IMR-90 (cell line): Measurements from ENCODE around the gene PLXNA1. TPM values are rescaled to one million over a fixed set of nuclear protein-coding genes. Genes with fewer than 3 reads are reported as not detected.

Experiments used
- ATAC-seq: fragments of 200-7000 bp; cut with Tn5 transposase; 2 replicates; pipeline ENCODE4 v1.9.1; 2020; ENCODE audit warnings: low read depth, mild to moderate bottlenecking, moderate library complexity
- BruUV-seq: library from RNA; stranded (reverse); fragments of 400-500 nt; replicated peaks from 2 replicates; lab custom pipeline; 2021; lab: Mats Ljungman, UMichigan
- CTCF ChIA-PET: fragments of 300-600 bp; formaldehyde crosslinking; extraction: SDS; loops from one replicate; lab custom pipeline; 2021; ENCODE audit warnings: antibody characterized with exemption; lab: Yijun Ruan, JAX
- POLR2A ChIA-PET: fragments of 300-600 bp; sonication (Branson Sonifier 250); formaldehyde crosslinking; loops from one replicate; lab custom pipeline; 2022; ENCODE audit warnings: antibody characterized with exemption; ENCODE audit not compliant: unreplicated experiment; lab: Charles Lee
- DNase-seq: peaks from one replicate; pipeline ENCODE4 v3.0.0; 2013
- H2AFZ ChIP-seq: replicated peaks from 2 replicates; pipeline ENCODE3; 2013; ENCODE audit warnings: low read length, mild to moderate bottlenecking; ENCODE audit not compliant: poor library complexity
- H2AK5ac ChIP-seq: 2 replicates; pipeline ENCODE4 v1.6.1; 2013; ENCODE audit warnings: low read depth, low read length, inconsistent platforms
- H2AK9ac ChIP-seq: replicated peaks from 2 replicates; pipeline ENCODE3; 2013; ENCODE audit warnings: mild to moderate bottlenecking, low read depth, low read length, moderate library complexity; ENCODE audit not compliant: poor library complexity
- H2BK120ac ChIP-seq: 2 replicates; pipeline ENCODE4 v1.6.1; 2013; ENCODE audit warnings: low read depth, low read length, inconsistent platforms
- H2BK15ac ChIP-seq: 3 replicates; pipeline ENCODE4 v1.6.1; 2013; ENCODE audit warnings: low read depth, low read length, inconsistent platforms
- H2BK20ac ChIP-seq: 2 replicates; pipeline ENCODE4 v1.6.1; 2013; ENCODE audit warnings: low read depth, mild to moderate bottlenecking, inconsistent platforms, low read length, moderate library complexity
- H2BK5ac ChIP-seq: 2 replicates; pipeline ENCODE4 v1.6.1; 2013; ENCODE audit warnings: mild to moderate bottlenecking, low read depth, low read length, inconsistent platforms; ENCODE audit not compliant: poor library complexity, severe bottlenecking
- H3K14ac ChIP-seq: replicated peaks from 2 replicates; pipeline ENCODE4 v1.6.1; 2013; ENCODE audit warnings: low read depth, low read length, inconsistent platforms
- H3K18ac ChIP-seq: 2 replicates; pipeline ENCODE4 v1.6.1; 2013; ENCODE audit warnings: low read depth, low read length, control low read depth
- H3K23ac ChIP-seq: 2 replicates; pipeline ENCODE4 v1.6.1; 2013; ENCODE audit warnings: low read depth, low read length, inconsistent platforms
- H3K27ac ChIP-seq: 2 replicates; pipeline ENCODE4 v1.5.1; 2013; ENCODE audit warnings: mild to moderate bottlenecking, control low read depth, low read length; ENCODE audit not compliant: insufficient read depth
- H3K27me3 ChIP-seq: 2 replicates; pipeline ENCODE4 v1.6.1; 2013; ENCODE audit warnings: low read length; ENCODE audit not compliant: control insufficient read depth, insufficient read depth
- H3K36me3 ChIP-seq: 2 replicates; pipeline ENCODE4 v1.6.1; 2013; ENCODE audit warnings: low read length, mixed read lengths; ENCODE audit not compliant: control insufficient read depth, insufficient read depth
- H3K4ac ChIP-seq: 2 replicates; pipeline ENCODE4 v1.6.1; 2013; ENCODE audit warnings: low read depth, low read length, inconsistent platforms
- H3K4me1 ChIP-seq: 2 replicates; pipeline ENCODE4 v1.6.1; 2013; ENCODE audit warnings: low read length, mixed read lengths; ENCODE audit not compliant: control insufficient read depth, insufficient read depth
- H3K4me2 ChIP-seq: 2 replicates; pipeline ENCODE4 v1.6.1; 2013; ENCODE audit warnings: low read depth, mild to moderate bottlenecking, control low read depth, low read length, moderate library complexity
- H3K4me3 ChIP-seq: 2 replicates; pipeline ENCODE4 v1.5.1; 2013; ENCODE audit warnings: low read depth, mild to moderate bottlenecking, control low read depth, low read length, moderate library complexity; ENCODE audit not compliant: insufficient read depth
- H3K56ac ChIP-seq: 2 replicates; pipeline ENCODE4 v1.6.1; 2013; ENCODE audit warnings: low read length, inconsistent platforms; ENCODE audit not compliant: insufficient read depth; ENCODE audit errors: extremely low read depth
- H3K79me1 ChIP-seq, 2 experiments: 2 replicates each; pipeline ENCODE4 v1.6.1; 2013; ENCODE audit warnings: low read length in 2 of 2, inconsistent platforms in 1 of 2, low read depth in 1 of 2
- H3K9ac ChIP-seq: 2 replicates; pipeline ENCODE4 v1.6.1; 2013; ENCODE audit warnings: low read depth, low read length, control low read depth
- H3K9me1 ChIP-seq: 2 replicates; pipeline ENCODE4 v1.6.1; 2013; ENCODE audit warnings: low read length, inconsistent platforms; ENCODE audit not compliant: insufficient read depth
- H3K9me3 ChIP-seq: 2 replicates; pipeline ENCODE4 v1.6.1; 2013; ENCODE audit warnings: low read length; ENCODE audit not compliant: control insufficient read depth, insufficient read depth
- H4K20me1 ChIP-seq: 2 replicates; pipeline ENCODE4 v1.6.1; 2013; ENCODE audit warnings: low read length, inconsistent platforms; ENCODE audit not compliant: insufficient read depth
- H4K5ac ChIP-seq: 2 replicates; pipeline ENCODE4 v1.6.1; 2013; ENCODE audit warnings: mild to moderate bottlenecking, low read depth, low read length, control low read depth
- H4K8ac ChIP-seq, 2 experiments: 2 replicates each; pipeline ENCODE4 v1.6.1; 2013; ENCODE audit warnings: low read depth in 2 of 2, low read length in 2 of 2, control low read depth in 1 of 2, inconsistent platforms in 1 of 2
- H4K91ac ChIP-seq: 2 replicates; pipeline ENCODE4 v1.6.1; 2013; ENCODE audit warnings: low read depth, low read length, inconsistent platforms; ENCODE audit not compliant: insufficient read depth
- BHLHE40 ChIP-seq: fragments of 150-350 bp; IDR thresholded peaks from 2 replicates; pipeline ENCODE4 v1.6.1; 2016; ENCODE audit warnings: mild to moderate bottlenecking, low read depth, low read length
- CHD1 ChIP-seq: IDR thresholded peaks from 2 replicates; pipeline ENCODE4 v1.6.1; 2012; ENCODE audit warnings: low read depth, low read length, improper control_type of control experiment
- FOS ChIP-seq: fragments of 150-350 bp; IDR thresholded peaks from 2 replicates; pipeline ENCODE4 v1.6.1; 2016; ENCODE audit warnings: low read depth, low read length
- MAFK ChIP-seq: IDR thresholded peaks from 2 replicates; pipeline ENCODE4 v1.6.1; 2012; ENCODE audit warnings: low read depth, low read length, improper control_type of control experiment
- MAZ ChIP-seq: IDR thresholded peaks from 2 replicates; pipeline ENCODE4 v1.6.1; 2012; ENCODE audit warnings: low read depth, mild to moderate bottlenecking, low read length, improper control_type of control experiment, moderate library complexity, borderline replicate concordance
- MXI1 ChIP-seq: IDR thresholded peaks from 2 replicates; pipeline ENCODE4 v1.6.1; 2012; ENCODE audit warnings: low read depth, mild to moderate bottlenecking, low read length, moderate library complexity, borderline replicate concordance
- RAD21 ChIP-seq: IDR thresholded peaks from 2 replicates; pipeline ENCODE4 v1.6.1; 2012; ENCODE audit warnings: low read length, improper control_type of control experiment
- RCOR1 ChIP-seq: IDR thresholded peaks from 2 replicates; pipeline ENCODE4 v1.6.1; 2012; ENCODE audit warnings: mild to moderate bottlenecking, low read length, improper control_type of control experiment; ENCODE audit not compliant: insufficient replicate concordance
- RFX5 ChIP-seq: IDR thresholded peaks from 2 replicates; pipeline ENCODE4 v1.8.0; 2012; ENCODE audit warnings: low read depth, mild to moderate bottlenecking, low read length, moderate library complexity
- SMC3 ChIP-seq: fragments of 150-350 bp; IDR thresholded peaks from 2 replicates; pipeline ENCODE4 v1.6.1; 2016; ENCODE audit warnings: low read depth, mild to moderate bottlenecking, antibody characterized with exemption, low read length, moderate library complexity
- WGBS, 2 experiments: methylation state at CpG; one replicate each; pipeline versions ENCODE4 v1.1.5 to v1.1.7; 2013; ENCODE audit warnings: missing lambda C conversion rate in 2 of 2; ENCODE audit not compliant: insufficient read length in 1 of 2; ENCODE audit errors: extremely low coverage in 2 of 2; 5-methylcytosine and 5-hydroxymethylcytosine counted together
- dilution Hi-C: fragments of 300-500 bp; cut with HindIII; formaldehyde crosslinking; loops from one replicate; pipeline ENCODE4 v1.14.3; 2018; ENCODE audit warnings: low sequenced_read_pairs; ENCODE audit not compliant: unreplicated experiment
- in situ Hi-C: fragments of 300-500 bp; cut with MboI; formaldehyde crosslinking; loops from 3 replicates; pipeline ENCODE4 v1.14.3; 2019; ENCODE audit warnings: low sequenced_read_pairs, inconsistent platforms, mixed read lengths
- intact Hi-C: fragments of 100-400 bp; cut with micrococcal nuclease; formaldehyde crosslinking; loops from 2 replicates; pipeline ENCODE4 v1.10.0; 2022
- polyA plus RNA-seq, 3 experiments: library from polyadenylated mRNA; depleted of rRNA; stranded (reverse); fragments of >200 nt; gene quantifications; 2 replicates each; pipeline ENCODE4 v1.2.3, GENCODE V29; 2012; ENCODE audit warnings: low replicate concordance in 1 of 3
- total RNA-seq: library from RNA; depleted of rRNA; stranded (reverse); fragments of >200 nt; gene quantifications from 2 replicates; pipeline ENCODE4 v1.2.3, GENCODE V29; 2012
- TF ChIP-seq, protein P1 (sequence below): fragments of 150-350 bp; IDR thresholded peaks from 2 replicates; pipeline ENCODE4 v1.6.1; 2017; ENCODE audit warnings: mild to moderate bottlenecking, antibody characterized with exemption, low read length, low read depth
- TF ChIP-seq, protein P2 (sequence below): conservative IDR thresholded peaks from 2 replicates; pipeline ENCODE4 v1.5.1; 2012; ENCODE audit warnings: mild to moderate bottlenecking, low read depth, low read length, improper control_type of control experiment

PLXNA1 gene
- total and polyA plus RNA-seq, 2 of the 4 experiments (the other 2 are of a cell fraction) = 13.6 to 49.4 TPM

DNA sequence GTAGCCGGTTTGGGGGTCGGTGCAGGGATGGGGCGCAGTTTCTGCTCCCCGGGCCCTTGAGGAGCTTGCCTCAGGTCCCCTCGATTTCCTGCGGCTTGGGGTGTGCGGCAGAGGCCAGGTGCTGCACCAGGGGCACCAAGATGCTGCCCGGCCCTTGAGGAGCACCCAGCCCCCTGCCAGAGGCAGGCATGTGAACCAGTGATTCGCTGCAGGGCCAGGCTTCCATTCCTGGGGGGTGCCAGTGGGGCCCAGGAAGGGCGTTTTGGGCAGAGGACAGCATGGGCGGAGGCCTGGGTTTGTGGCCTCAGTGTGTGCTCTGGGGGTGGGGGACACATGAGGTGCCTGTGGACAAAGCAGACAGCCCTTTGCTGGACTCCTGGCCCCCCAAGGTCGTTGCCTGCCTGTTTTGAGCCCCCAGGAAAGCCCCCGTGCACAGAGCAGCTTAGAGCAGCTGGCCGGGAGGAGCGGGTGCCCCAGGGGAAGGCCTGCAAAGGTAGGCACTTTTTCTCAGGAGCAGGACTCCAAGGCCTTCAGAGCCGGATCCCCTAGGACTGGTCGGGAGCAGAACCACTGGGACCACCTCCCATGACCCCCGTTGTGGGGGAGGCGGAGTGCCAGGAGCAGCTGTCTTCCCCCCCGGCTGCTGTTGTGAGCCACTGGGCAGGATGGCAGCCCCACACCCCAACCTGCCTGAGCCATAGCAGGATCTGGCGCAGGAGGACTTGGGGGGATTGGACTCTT, 1.6 kb downstream of the PLXNA1 start (continued):
- TF ChIP-seq MAZ = no peak

DNA sequence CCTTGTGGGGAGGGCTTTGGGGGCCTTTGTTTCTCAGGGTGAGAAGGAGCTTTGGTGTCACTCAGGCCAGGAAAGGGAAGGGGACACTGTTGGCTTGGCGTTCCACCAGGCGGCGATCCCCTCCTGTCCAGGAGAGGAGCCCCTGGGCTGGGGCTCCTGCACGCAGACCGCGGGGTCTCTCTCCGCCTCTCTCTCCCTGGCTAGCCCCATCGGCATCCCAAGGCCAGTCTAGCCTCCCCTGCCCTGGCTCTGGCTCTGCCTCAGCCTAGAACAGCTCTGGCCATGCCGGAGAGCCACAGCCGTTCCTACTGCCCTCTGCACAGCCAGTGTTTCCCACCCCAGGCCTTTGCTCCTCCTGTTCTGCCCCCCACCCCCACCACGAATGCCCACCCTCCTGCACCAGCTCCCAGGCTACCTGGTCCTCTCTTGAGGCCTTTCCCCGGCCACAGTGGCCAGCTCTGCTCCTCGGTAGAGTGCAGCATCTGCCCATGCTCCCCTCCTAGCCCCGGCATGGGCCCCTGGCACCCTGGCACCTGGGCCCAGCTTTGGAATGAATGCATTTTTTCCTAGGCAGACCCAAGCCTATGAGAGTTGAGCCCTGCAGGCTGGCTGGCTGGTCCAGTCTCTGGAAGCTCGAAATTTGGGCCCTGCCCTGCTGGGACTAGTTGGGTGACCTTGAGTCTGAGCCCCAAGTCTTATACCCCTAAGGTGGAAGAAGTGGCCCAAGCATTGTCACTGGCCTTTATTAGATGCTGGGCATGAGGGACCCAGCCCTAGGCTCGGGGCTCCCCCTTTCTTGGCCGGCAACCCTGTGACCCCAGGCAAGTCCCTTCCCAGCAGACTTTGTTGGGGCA, 2.4 kb downstream of the PLXNA1 start:
- no peak for ATAC-seq
- no peak overlapping the region for H3K9ac ChIP-seq
- TF ChIP-seq RCOR1 (no peak), RFX5 (no peak), BHLHE40 (no peak), CHD1 (no peak), RAD21 (no peak), MXI1 (no peak), MAFK (no peak), SMC3 (no peak), FOS (no peak)
- TF ChIP-seq, protein P1, sequence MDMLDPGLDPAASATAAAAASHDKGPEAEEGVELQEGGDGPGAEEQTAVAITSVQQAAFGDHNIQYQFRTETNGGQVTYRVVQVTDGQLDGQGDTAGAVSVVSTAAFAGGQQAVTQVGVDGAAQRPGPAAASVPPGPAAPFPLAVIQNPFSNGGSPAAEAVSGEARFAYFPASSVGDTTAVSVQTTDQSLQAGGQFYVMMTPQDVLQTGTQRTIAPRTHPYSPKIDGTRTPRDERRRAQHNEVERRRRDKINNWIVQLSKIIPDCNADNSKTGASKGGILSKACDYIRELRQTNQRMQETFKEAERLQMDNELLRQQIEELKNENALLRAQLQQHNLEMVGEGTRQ = no peak
- TF ChIP-seq, protein P2, sequence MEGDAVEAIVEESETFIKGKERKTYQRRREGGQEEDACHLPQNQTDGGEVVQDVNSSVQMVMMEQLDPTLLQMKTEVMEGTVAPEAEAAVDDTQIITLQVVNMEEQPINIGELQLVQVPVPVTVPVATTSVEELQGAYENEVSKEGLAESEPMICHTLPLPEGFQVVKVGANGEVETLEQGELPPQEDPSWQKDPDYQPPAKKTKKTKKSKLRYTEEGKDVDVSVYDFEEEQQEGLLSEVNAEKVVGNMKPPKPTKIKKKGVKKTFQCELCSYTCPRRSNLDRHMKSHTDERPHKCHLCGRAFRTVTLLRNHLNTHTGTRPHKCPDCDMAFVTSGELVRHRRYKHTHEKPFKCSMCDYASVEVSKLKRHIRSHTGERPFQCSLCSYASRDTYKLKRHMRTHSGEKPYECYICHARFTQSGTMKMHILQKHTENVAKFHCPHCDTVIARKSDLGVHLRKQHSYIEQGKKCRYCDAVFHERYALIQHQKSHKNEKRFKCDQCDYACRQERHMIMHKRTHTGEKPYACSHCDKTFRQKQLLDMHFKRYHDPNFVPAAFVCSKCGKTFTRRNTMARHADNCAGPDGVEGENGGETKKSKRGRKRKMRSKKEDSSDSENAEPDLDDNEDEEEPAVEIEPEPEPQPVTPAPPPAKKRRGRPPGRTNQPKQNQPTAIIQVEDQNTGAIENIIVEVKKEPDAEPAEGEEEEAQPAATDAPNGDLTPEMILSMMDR = no peak

More for the DNA sequence above, 2.4 kb downstream of the PLXNA1 start:
- Histone ChIP-seq H2AK9ac (peak overlapping the region; percentile 35), H3K4ac (no peak overlapping the region), H2AFZ (no peak overlapping the region), H3K36me3 (peaks cover 20% of the 10 kb centered on the region), H3K9me3 (no peaks in the 10 kb centered on the region), H3K18ac (no peak overlapping the region), H3K56ac (no peak overlapping the region), H2AK5ac (0 out of 2 replicates have a peak overlapping the region, but pooled peaks have one; percentile 4), H4K8ac (no peak overlapping the region), H4K5ac (no peak overlapping the region), H3K4me3 (no peak overlapping the region), H3K27me3 (no peaks in the 10 kb centered on the region), H3K9me1 (peaks cover 8% of the 10 kb centered on the region; the same call in 1 of the 2 replicates), H4K20me1 (peaks cover 66% of the 10 kb centered on the region), H3K79me1 (peaks cover 20 to 63% of the 10 kb centered on the region in 2 experiments; a peak in 3 of 4 replicates), H3K4me1 (peaks cover 14% of the 10 kb centered on the region; the same call in 1 of the 2 replicates), H2BK5ac (no peak overlapping the region), H3K27ac (no peak overlapping the region), H2BK20ac (no peak overlapping the region), H3K4me2 (no peak overlapping the region; the same call in 1 of the 2 replicates), H4K91ac (no peak overlapping the region), H3K14ac (no peak overlapping the region), H3K23ac (no peak overlapping the region; the same call in 1 of the 2 replicates), H2BK15ac (no peak overlapping the region), H2BK120ac (no peak overlapping the region)
- in situ Hi-C loops (no loop called here), dilution Hi-C loops (no loop called here), intact Hi-C loops (loop anchor here (10.0 kb wide), 1 partner anchor 469 kb away; no protein-coding TSS in a partner anchor)
- BruUV-seq = no TSS peak
- 87% methylated on average over 3 of the region's 17 CpGs; no CpG with 5 or more reads in 1 of the 2 experiments for WGBS, 2 experiments
- no peak for DNase-seq
- ChIA-PET CTCF (interaction anchor here (0.8 kb wide), 1 partner anchor 112 kb away, joined by 3 read pairs; no protein-coding TSS in a partner anchor), POLR2A (no interaction called here)
